Activated CD4-positive, alpha-beta memory T cell treated with anti-CD3 and anti-CD28 coated beads for 36 hours (primary cell): ENCODE results near the gene ABHD8. TPM values are rescaled to one million over a fixed set of nuclear protein-coding genes. Genes with fewer than 3 reads are reported as not detected.

Experiments used
- CTCF ChIA-PET: fragments of 350-600 bp; sonication (Branson Sonifier 250); formaldehyde crosslinking; loops from one replicate; lab custom pipeline; 2021; ENCODE audit warnings: antibody characterized with exemption, inconsistent platforms; lab: Charles Lee
- POLR2A ChIA-PET: fragments of 350-600 bp; sonication (Branson Sonifier 250); formaldehyde crosslinking; loops from one replicate; lab custom pipeline; 2021; ENCODE audit warnings: antibody characterized with exemption; lab: Charles Lee
- DNase-seq: peaks from one replicate; pipeline ENCODE4 v3.0.0-alpha.2; 2020
- H3K27ac Mint-ChIP-seq: one replicate; pipeline ENCODE4 v1.8.0; 2021; ENCODE audit warnings: mixed read lengths
- H3K27me3 Mint-ChIP-seq: one replicate; pipeline ENCODE4 v1.8.0; 2021; ENCODE audit warnings: mixed read lengths
- H3K36me3 Mint-ChIP-seq: one replicate; pipeline ENCODE4 v1.8.0; 2021; ENCODE audit warnings: mixed read lengths
- H3K4me1 Mint-ChIP-seq: one replicate; pipeline ENCODE4 v1.8.0; 2021; ENCODE audit warnings: low read depth, mixed read lengths
- H3K4me3 Mint-ChIP-seq: one replicate; pipeline ENCODE4 v1.8.0; 2021; ENCODE audit warnings: mild to moderate bottlenecking, mixed read lengths
- H3K9me3 Mint-ChIP-seq: one replicate; pipeline ENCODE4 v1.8.0; 2021; ENCODE audit warnings: mixed read lengths
- intact Hi-C: fragments of 100-400 bp; cut with micrococcal nuclease; formaldehyde crosslinking; loops from one replicate; pipeline ENCODE4 v1.15.1; 2023
- total RNA-seq, 2 experiments: library from RNA; stranded (reverse); gene quantifications; one replicate each; pipeline ENCODE4 v1.2.3, GENCODE V29; 2021

ABHD8 gene
- total RNA-seq, 2 experiments from 2014 or later = 7.7 to 7.9 TPM

- H3K27ac Mint-ChIP-seq = no peak overlapping the region
- peaks cover 36% of the 10 kb centered on the region for H3K4me1 Mint-ChIP-seq
- H3K36me3 Mint-ChIP-seq = peaks cover 12% of the 10 kb centered on the region
- POLR2A ChIA-PET = no interaction called here
- no peaks in the 10 kb centered on the region for H3K27me3 Mint-ChIP-seq
- CTCF ChIA-PET = interaction anchor here (1.5 kb wide), 1 partner anchor 33 kb away, joined by 6 read pairs; no protein-coding TSS in a partner anchor
- DNase-seq = no peak
- H3K9me3 Mint-ChIP-seq = no peaks in the 10 kb centered on the region
- H3K4me3 Mint-ChIP-seq = no peak overlapping the region
- intact Hi-C loops = no loop called here
Measured at GRCh38 chr19:17312189-17313113, 9.2 kb upstream of the ABHD8 start.

DNA sequence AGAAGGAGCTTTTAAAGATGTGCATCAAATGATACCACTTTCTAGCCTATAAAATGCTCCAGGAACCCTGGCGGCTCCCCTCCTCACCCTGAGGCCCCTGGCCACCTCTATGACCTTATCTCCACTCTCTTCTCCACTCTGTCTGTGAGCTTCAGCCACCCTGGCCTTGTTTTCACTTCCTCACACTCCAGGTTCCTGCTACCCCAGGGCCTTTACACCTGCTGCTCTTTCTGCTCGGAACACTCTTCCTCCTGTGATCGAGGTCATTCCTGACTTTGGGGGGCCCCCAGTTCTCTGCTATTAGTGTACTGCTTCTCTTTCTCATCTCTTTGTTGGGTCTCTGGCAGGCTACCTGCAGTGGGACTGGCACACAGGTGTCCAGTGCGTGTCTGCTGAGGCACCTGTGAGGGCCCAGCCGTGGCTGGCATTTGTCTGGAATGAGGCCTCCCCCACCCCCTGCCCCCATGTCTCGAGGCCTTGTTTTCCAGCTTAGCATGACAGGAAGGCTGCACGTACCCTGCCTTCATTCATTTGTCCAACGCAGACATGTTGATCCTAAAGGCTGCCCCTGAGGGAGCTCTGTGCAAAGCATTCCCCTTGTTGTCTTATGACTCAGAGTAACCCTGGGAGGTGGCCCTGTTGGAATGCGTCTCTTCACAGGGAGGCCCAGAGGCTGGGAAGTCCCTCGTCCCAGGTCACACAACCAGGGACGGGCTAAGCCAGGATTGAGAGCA, 8.4 kb upstream of the ABHD8 start:
- peaks cover 12% of the 10 kb centered on the region for H3K36me3 Mint-ChIP-seq
- no peak overlapping the region for H3K27ac Mint-ChIP-seq
- H3K27me3 Mint-ChIP-seq = no peaks in the 10 kb centered on the region
- intact Hi-C loops = no loop called here
- peaks cover 44% of the 10 kb centered on the region for H3K4me1 Mint-ChIP-seq
- POLR2A ChIA-PET = interaction anchor here (0.5 kb wide), 1 partner anchor 477 kb away, joined by 3 read pairs; no protein-coding TSS in a partner anchor
- no peak for DNase-seq
- CTCF ChIA-PET = no interaction called here
- H3K9me3 Mint-ChIP-seq = no peaks in the 10 kb centered on the region
- H3K4me3 Mint-ChIP-seq = peak overlapping the region; percentile 33

GRCh38 chr19:17309965-17310461, 6.8 kb upstream of the ABHD8 start:
- ChIA-PET CTCF (interaction anchor here (1.0 to 1.5 kb wide), 5 partner anchors 18 to 186 kb away, joined by 3 to 6 read pairs (median 4); no protein-coding TSS in a partner anchor), POLR2A (interaction anchor here (2.5 kb wide), 1 partner anchor 24 kb away, joined by 15 read pairs; the partner anchor contains the start of gene ANO8)
- Mint-ChIP-seq H3K36me3 (peaks cover 4% of the 10 kb centered on the region), H3K27me3 (no peaks in the 10 kb centered on the region), H3K4me1 (peaks cover 48% of the 10 kb centered on the region), H3K9me3 (no peaks in the 10 kb centered on the region), H3K27ac (peak overlapping the region; percentile 88), H3K4me3 (peak overlapping the region; percentile 98)
- intact Hi-C loops = loop anchor here (1.0 to 5.0 kb wide), 5 partner anchors 24 to 202 kb away; partner anchors contain the start of genes ANO8, BABAM1, BST2 and OCEL1
- DNase-seq = no peak

- no peaks in the 10 kb centered on the region for H3K27me3 Mint-ChIP-seq
- no peaks in the 10 kb centered on the region for H3K9me3 Mint-ChIP-seq
- ChIA-PET CTCF (interaction anchor here (0.6 to 1.5 kb wide), 16 partner anchors 17 to 1481 kb away, joined by 3 to 11 read pairs (median 4); partner anchors contain the start of genes ANKLE1, ANO8 and BABAM1), POLR2A (interaction anchor here (0.8 to 2.5 kb wide), 5 partner anchors 12 to 110 kb away, joined by 3 to 15 read pairs (median 4); partner anchors contain the start of genes ANO8 and MVB12A)
- peak within 1 kb of the TSS; percentile 98 for H3K4me3 Mint-ChIP-seq
- intact Hi-C loops = loop anchor here (1.0 to 5.0 kb wide), 5 partner anchors 25 to 203 kb away; partner anchors contain the start of genes ANO8, BABAM1, BST2 and OCEL1
- H3K4me1 Mint-ChIP-seq = peaks cover 54% of the 10 kb centered on the region
- H3K36me3 Mint-ChIP-seq = peaks cover 4% of the 10 kb centered on the region
- DNase-seq = peak; percentile 100
- H3K27ac Mint-ChIP-seq = peak within 1 kb of the TSS; percentile 88
Measured at GRCh38 chr19:17309198-17309964, 6.2 kb upstream of the ABHD8 start, which contains the start of gene DDA1. Gene DDA1 (plus strand): TSS chr19:17309563. CDS start chr19:17309655, 92 bp downstream.

DNA sequence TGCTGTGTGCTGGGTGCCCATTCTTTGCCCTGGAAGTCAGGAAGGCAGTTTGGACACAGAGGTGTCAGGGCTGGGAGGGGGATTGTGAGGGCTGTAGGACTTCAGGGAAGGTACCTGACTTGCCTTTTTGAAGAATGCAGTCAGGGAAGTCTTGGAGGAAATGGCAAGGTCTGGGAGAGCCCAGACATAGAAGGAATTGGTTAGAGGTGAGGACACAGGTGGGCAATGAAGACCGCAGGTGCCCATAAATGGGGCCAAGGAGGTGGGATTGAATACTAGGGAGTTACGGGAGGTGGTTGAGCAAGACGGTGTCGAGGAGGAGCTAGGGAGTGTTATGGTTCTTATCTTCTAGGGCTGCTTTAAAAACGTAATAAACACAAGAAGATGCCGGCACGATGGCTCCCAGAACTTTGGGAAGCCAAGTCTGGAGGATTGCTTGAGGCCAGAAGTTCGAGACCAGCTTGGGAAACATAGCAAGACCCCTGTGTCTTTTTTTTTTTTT, 4.7 kb upstream of the ABHD8 start:
- no peak overlapping the region for H3K27ac Mint-ChIP-seq
- POLR2A ChIA-PET = interaction anchor here (2.5 kb wide), 1 partner anchor 26 kb away, joined by 15 read pairs; the partner anchor contains the start of gene ANO8
- peaks cover 2% of the 10 kb centered on the region for H3K36me3 Mint-ChIP-seq
- no peaks in the 10 kb centered on the region for H3K27me3 Mint-ChIP-seq
- CTCF ChIA-PET = no interaction called here
- peak overlapping the region; percentile 89 for H3K4me3 Mint-ChIP-seq
- intact Hi-C loops = loop anchor here (5.0 kb wide), 3 partner anchors 81 to 204 kb away; partner anchors contain the start of genes BST2, OCEL1 and PGLS
- H3K4me1 Mint-ChIP-seq = peaks cover 60% of the 10 kb centered on the region
- no peaks in the 10 kb centered on the region for H3K9me3 Mint-ChIP-seq
- DNase-seq = no peak

- Mint-ChIP-seq H3K27me3 (no peaks in the 10 kb centered on the region), H3K9me3 (no peaks in the 10 kb centered on the region), H3K27ac (peak overlapping the region; percentile 89), H3K4me1 (peaks cover 56% of the 10 kb centered on the region), H3K36me3 (peaks cover 2% of the 10 kb centered on the region), H3K4me3 (peak overlapping the region; percentile 89)
- ChIA-PET CTCF (interaction anchor here (0.6 to 1.5 kb wide), 6 partner anchors 12 to 88 kb away, joined by 3 to 7 read pairs (median 4); partner anchors contain the start of gene CCDC194), POLR2A (interaction anchor here (0.6 to 0.8 kb wide), 2 partner anchors 11 to 39 kb away, joined by 4 to 6 read pairs; no protein-coding TSS in a partner anchor)
- intact Hi-C loops = loop anchor here (5.0 kb wide), 3 partner anchors 79 to 206 kb away; partner anchors contain the start of genes BST2, OCEL1 and PGLS
- no peak for DNase-seq
Measured at GRCh38 chr19:17306285-17306714, 3.1 kb upstream of the ABHD8 start.

GRCh38 chr19:17305517-17306284, 2.5 kb upstream of the ABHD8 start, which contains the start of gene MRPL34:
Gene MRPL34 (plus strand): TSS chr19:17305872. CDS start chr19:17305893, 21 bp downstream.
- H3K4me1 Mint-ChIP-seq = peaks cover 54% of the 10 kb centered on the region
- peaks cover 1% of the 10 kb centered on the region for H3K36me3 Mint-ChIP-seq
- H3K9me3 Mint-ChIP-seq = no peaks in the 10 kb centered on the region
- intact Hi-C loops = loop anchor here (1.0 to 5.0 kb wide), 5 partner anchors 32 to 207 kb away; partner anchors contain the start of genes BABAM1, BST2, GTPBP3 and OCEL1
- H3K27ac Mint-ChIP-seq = peak within 1 kb of the TSS; percentile 89
- peak; percentile 99 for DNase-seq
- POLR2A ChIA-PET = interaction anchor here (0.6 to 1.1 kb wide), 3 partner anchors 14 to 499 kb away, joined by 3 to 9 read pairs (median 4); no protein-coding TSS in a partner anchor
- peak within 1 kb of the TSS; percentile 89 for H3K4me3 Mint-ChIP-seq
- CTCF ChIA-PET = interaction anchor here (0.5 to 2.3 kb wide), 15 partner anchors 10 to 1013 kb away, joined by 3 to 20 read pairs (median 6); partner anchors contain the start of gene ANKLE1
- H3K27me3 Mint-ChIP-seq = no peaks in the 10 kb centered on the region

GRCh38 chr19:17305216-17305516, 1.9 kb upstream of the ABHD8 start:
- no peak for DNase-seq
- H3K4me3 Mint-ChIP-seq = peak overlapping the region; percentile 89
- peaks cover 49% of the 10 kb centered on the region for H3K4me1 Mint-ChIP-seq
- intact Hi-C loops = loop anchor here (1.0 to 5.0 kb wide), 5 partner anchors 32 to 207 kb away; partner anchors contain the start of genes BABAM1, BST2, GTPBP3 and OCEL1
- ChIA-PET POLR2A (interaction anchor here (0.6 to 1.1 kb wide), 3 partner anchors 13 to 498 kb away, joined by 3 to 9 read pairs (median 4); no protein-coding TSS in a partner anchor), CTCF (interaction anchor here (0.5 to 2.3 kb wide), 13 partner anchors 9 to 1013 kb away, joined by 3 to 20 read pairs (median 6); partner anchors contain the start of gene ANKLE1)
- peak overlapping the region; percentile 89 for H3K27ac Mint-ChIP-seq
- H3K9me3 Mint-ChIP-seq = no peaks in the 10 kb centered on the region
- H3K27me3 Mint-ChIP-seq = no peaks in the 10 kb centered on the region
- no peaks in the 10 kb centered on the region for H3K36me3 Mint-ChIP-seq

DNA sequence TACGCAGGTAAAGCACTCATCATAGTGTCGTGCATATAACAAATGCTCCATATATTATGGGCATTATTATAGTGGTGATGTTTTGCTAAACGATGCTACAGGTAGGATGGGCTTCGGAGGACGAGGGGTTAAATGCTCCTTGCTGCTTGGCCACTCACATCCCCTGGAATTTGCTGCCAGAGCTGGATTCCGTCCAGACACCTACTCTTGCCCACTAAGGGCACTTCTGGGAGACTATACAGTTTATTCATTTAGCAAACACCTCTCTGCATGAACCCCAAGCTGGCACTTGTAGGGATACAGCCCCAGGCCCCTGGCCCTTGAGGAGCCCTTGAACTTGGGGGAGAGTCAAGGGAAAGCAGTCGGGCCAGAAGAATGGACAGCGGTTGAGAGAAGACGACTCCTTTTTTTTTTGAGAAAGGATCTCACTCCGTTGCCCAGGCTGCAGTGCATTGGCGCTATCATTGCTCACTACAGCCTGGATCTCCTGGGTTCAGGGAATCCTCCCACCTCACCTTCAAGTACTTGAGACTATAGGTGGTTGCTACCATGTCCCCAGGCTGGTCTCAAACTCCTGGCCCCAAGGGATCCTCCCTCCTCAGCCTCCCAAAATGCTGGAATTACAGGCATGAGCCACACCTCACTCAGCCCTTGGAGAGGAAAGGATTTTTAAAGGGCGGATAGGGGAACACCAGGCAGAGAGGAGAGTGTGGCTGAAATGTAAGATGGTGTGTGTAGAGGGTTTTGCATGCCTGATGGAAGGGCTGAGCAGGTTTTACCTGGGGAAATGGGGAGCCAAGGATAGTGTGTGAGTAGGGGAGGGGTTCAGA, 1.4 kb upstream of the ABHD8 start:
- no peak for DNase-seq
- Mint-ChIP-seq H3K4me1 (peaks cover 47% of the 10 kb centered on the region), H3K9me3 (no peaks in the 10 kb centered on the region), H3K27ac (peak overlapping the region; percentile 89), H3K36me3 (no peaks in the 10 kb centered on the region), H3K27me3 (no peaks in the 10 kb centered on the region), H3K4me3 (peak overlapping the region; percentile 89)
- ChIA-PET CTCF (interaction anchor here (0.5 to 2.4 kb wide), 13 partner anchors 9 to 1014 kb away, joined by 3 to 20 read pairs (median 6); partner anchors contain the start of gene BABAM1), POLR2A (interaction anchor here (0.6 to 1.1 kb wide), 4 partner anchors 13 to 1235 kb away, joined by 3 to 9 read pairs (median 4); no protein-coding TSS in a partner anchor)
- intact Hi-C loops = loop anchor here (1.0 to 5.0 kb wide), 5 partner anchors 33 to 208 kb away; partner anchors contain the start of genes BABAM1, BST2, GTPBP3 and OCEL1
